Karpas-422 (cell line): ENCODE results near the gene JAK2. TPM values are rescaled to one million over a fixed set of nuclear protein-coding genes. Genes with fewer than 3 reads are reported as not detected.

Experiments
- DNase-seq: peaks from one replicate; pipeline ENCODE4 v3.0.0-alpha.2; 2015
- H2AFZ ChIP-seq: fragments of 200-600 bp; sonication (generic); 2 replicates; pipeline ENCODE4 v1.6.1; 2014; ENCODE audit warnings: antibody characterized with exemption, low read length, mixed read lengths
- H3K27ac ChIP-seq: fragments of 200-600 bp; sonication (generic); 2 replicates; pipeline ENCODE4 v1.5.1; 2014; ENCODE audit warnings: mild to moderate bottlenecking, low read length, moderate library complexity
- H3K27me3 ChIP-seq: fragments of 200-600 bp; sonication (generic); 2 replicates; pipeline ENCODE4 v1.6.1; 2014; ENCODE audit warnings: low read length, mixed read lengths
- H3K36me3 ChIP-seq: fragments of 200-600 bp; sonication (generic); 2 replicates; pipeline ENCODE4 v1.6.1; 2014; ENCODE audit warnings: low read length, mixed read lengths; ENCODE audit not compliant: insufficient read depth
- H3K4me1 ChIP-seq: fragments of 200-600 bp; sonication (generic); 2 replicates; pipeline ENCODE4 v1.6.1; 2014; ENCODE audit warnings: mild to moderate bottlenecking, low read length, mixed read lengths
- H3K4me2 ChIP-seq: fragments of 200-600 bp; sonication (generic); 2 replicates; pipeline ENCODE4 v1.6.1; 2014; ENCODE audit warnings: low read length, low read depth, mild to moderate bottlenecking; ENCODE audit not compliant: poor library complexity, severe bottlenecking
- H3K4me3 ChIP-seq: fragments of 200-600 bp; sonication (generic); 2 replicates; pipeline ENCODE4 v1.5.1; 2014; ENCODE audit warnings: mild to moderate bottlenecking, antibody characterized with exemption, low read length, mixed read lengths
- H3K79me2 ChIP-seq: fragments of 200-600 bp; sonication (generic); 2 replicates; pipeline ENCODE4 v1.6.1; 2014; ENCODE audit warnings: mild to moderate bottlenecking, low read length, mixed read lengths
- H3K9ac ChIP-seq: fragments of 200-600 bp; sonication (generic); 2 replicates; pipeline ENCODE4 v1.6.0; 2014; ENCODE audit warnings: low read length
- H3K9me2 ChIP-seq: fragments of 200-600 bp; sonication (generic), shearing (Covaris generic); replicated peaks from 2 replicates; pipeline ENCODE4 v1.6.0; 2014; ENCODE audit warnings: mild to moderate bottlenecking, low read length, moderate library complexity; ENCODE audit not compliant: insufficient read depth
- H3K9me3 ChIP-seq: fragments of 300-700, 200-600 bp; sonication (generic); 2 replicates; pipeline ENCODE4 v1.6.1; 2014; ENCODE audit warnings: low read length, mixed read lengths
- H4K20me1 ChIP-seq: fragments of 200-600 bp; sonication (generic); 2 replicates; pipeline ENCODE4 v1.6.1; 2014; ENCODE audit warnings: mild to moderate bottlenecking, antibody characterized with exemption, low read length, low read depth; ENCODE audit not compliant: insufficient read depth
- total RNA-seq: library from RNA; depleted of rRNA; stranded (reverse); fragments of >200 nt; shearing (Covaris generic); gene quantifications from 2 replicates; pipeline ENCODE4 v1.2.3, GENCODE V29; 2014; ENCODE audit warnings: low replicate concordance

Gene JAK2
- total RNA-seq, 1 experiment from 2014 or later, result 9.6 TPM

DNA sequence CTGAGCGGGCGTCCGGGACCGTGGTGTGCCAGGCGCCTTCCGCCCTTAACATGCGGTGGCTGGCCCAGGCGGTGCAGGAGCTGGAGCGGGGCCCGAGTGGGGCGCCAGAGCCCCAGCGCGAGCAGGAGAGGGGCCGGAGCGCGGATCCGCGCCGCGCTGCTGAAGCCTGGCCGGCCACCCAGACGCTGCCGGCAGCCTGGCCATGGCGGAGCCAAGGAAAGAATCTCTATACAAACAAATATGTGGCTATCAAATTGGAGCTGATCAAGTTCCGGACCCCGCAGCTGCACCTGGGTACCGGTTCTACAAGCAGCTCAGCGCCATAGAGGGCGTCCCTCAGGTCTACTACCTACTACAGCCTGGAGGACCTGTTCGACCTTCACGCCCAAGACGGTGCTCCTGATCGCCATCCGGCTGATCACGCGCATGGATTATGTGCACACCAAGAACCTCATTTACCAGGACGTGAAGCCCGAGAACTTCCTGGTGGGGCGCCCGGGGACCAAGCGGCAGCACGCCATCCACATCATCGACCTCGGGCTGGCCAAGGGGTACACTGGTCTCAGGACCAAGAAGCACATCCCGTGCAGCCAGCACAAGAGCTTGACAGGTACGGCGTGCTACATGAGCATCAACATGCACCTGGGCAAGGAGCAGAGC lies 55.8 kb downstream of the JAK2 start:
- no peak overlapping the region for H3K4me3 ChIP-seq
- no peaks in the 10 kb centered on the region for H3K79me2 ChIP-seq
- no peaks in the 10 kb centered on the region for H4K20me1 ChIP-seq
- no peak for DNase-seq
- no peak overlapping the region for H3K9ac ChIP-seq
- no peaks in the 10 kb centered on the region for H3K9me2 ChIP-seq
- 0 out of 2 replicates have a peak, but pooled peaks cover 3% of the 10 kb centered on the region for H3K9me3 ChIP-seq
- no peak overlapping the region for H3K27ac ChIP-seq
- no peaks in the 10 kb centered on the region for H3K27me3 ChIP-seq
- no peak overlapping the region for H3K4me2 ChIP-seq
- no peaks in the 10 kb centered on the region for H3K4me1 ChIP-seq
- H2AFZ ChIP-seq, result no peak overlapping the region
- H3K36me3 ChIP-seq, result 0 out of 2 replicates have a peak, but pooled peaks cover 8% of the 10 kb centered on the region

DNA sequence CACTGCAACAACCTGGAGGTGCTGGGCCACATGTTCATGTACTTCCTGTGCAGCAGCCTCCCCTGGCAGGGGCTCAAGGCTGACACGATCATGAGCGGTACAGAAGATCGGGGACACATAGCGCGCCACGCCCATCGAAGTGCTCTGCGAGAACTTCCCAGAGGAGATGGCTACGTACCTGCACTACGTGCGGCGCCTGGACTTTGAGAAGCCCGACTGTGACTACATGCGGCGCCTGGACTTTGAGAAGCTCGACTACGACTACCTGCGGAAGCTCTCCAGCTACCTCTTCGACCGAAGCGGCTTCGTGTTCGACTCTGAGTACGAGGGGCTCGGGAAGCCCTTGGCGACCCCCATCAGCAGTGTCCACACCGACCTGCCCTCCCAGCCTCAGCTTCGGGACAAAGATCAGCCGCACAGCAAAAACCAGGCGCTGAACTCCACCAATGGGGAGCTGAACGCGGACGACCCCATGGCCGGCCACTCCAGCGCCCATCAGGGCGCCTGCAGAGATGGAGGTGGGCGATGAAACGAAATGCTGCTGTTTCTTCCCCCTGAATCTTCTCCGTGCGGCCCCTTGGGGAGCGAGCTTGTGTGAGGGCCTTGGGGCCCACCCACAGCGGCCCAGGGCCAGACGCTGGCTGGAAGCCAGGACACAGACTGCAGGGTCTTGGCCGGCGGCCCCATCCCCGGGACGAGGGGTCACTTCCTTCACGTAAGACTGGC lies 56.5 kb downstream of the JAK2 start:
- no peaks in the 10 kb centered on the region for H3K9me2 ChIP-seq
- H3K36me3 ChIP-seq, result 0 out of 2 replicates have a peak, but pooled peaks cover 8% of the 10 kb centered on the region
- no peaks in the 10 kb centered on the region for H4K20me1 ChIP-seq
- H3K4me1 ChIP-seq, result no peaks in the 10 kb centered on the region
- H3K4me3 ChIP-seq, result no peak overlapping the region
- H3K27ac ChIP-seq, result no peak overlapping the region
- no peak overlapping the region for H2AFZ ChIP-seq
- H3K4me2 ChIP-seq, result no peak overlapping the region
- H3K27me3 ChIP-seq, result no peaks in the 10 kb centered on the region
- H3K9me3 ChIP-seq, result 0 out of 2 replicates have a peak, but pooled peaks cover 3% of the 10 kb centered on the region
- H3K9ac ChIP-seq, result no peak overlapping the region
- no peaks in the 10 kb centered on the region for H3K79me2 ChIP-seq
- DNase-seq, result no peak

DNA sequence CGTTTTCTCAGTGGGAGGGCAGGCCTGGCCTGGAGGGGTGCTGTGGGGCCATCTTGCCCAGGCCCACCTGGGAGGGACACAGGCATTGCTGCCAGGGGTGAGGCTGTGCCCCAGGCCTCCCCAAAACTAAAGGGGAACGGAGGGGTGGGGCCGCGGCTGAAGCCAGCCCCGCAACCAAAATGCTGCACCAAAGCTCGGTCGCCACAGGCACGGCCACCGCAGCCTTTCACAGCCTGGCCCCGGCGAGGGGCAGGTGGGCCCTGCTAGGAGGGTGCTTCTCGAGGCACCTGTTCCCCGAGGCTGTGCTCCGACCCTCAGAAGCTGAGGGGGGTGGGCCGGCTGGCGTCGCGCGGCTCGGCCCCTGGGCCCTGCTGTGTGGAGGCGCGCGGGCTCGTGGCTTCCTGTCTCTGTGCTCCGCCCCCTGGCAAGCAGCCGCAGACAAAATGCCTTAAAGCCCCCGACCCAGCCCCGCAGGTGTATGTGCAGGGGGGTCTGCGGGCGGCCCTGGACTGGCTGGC lies 57.6 kb downstream of the JAK2 start:
- Histone ChIP-seq H3K4me1 (no peaks in the 10 kb centered on the region), H3K4me2 (no peak overlapping the region), H3K9me3 (0 out of 2 replicates have a peak, but pooled peaks cover 3% of the 10 kb centered on the region), H3K27me3 (no peaks in the 10 kb centered on the region), H3K4me3 (no peak overlapping the region), H3K36me3 (0 out of 2 replicates have a peak, but pooled peaks cover 8% of the 10 kb centered on the region), H4K20me1 (no peaks in the 10 kb centered on the region), H3K9ac (no peak overlapping the region), H3K9me2 (no peaks in the 10 kb centered on the region), H3K79me2 (no peaks in the 10 kb centered on the region), H3K27ac (no peak overlapping the region), H2AFZ (no peak overlapping the region)
- no peak for DNase-seq

DNA sequence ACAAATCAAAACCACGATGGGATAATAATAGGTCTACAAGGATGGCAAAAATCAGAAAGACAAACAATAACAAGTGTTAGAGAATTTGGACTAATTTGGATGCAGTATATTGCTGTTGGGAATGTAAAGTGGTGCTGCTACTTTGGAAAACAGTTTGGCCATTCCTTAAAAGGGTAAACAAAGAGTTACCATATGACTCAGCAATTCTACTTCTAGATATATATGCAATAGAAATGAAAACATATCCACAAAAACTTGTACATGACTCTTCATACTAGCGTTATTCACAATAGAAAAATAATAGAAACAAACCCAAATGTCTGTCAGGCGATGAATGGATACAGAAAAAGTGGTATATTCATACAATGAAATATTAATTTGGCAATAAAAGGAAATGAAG lies 58.3 kb downstream of the JAK2 start:
- Histone ChIP-seq H3K4me3 (no peak overlapping the region), H3K79me2 (no peaks in the 10 kb centered on the region), H2AFZ (no peak overlapping the region), H3K9me2 (no peaks in the 10 kb centered on the region), H4K20me1 (no peaks in the 10 kb centered on the region), H3K4me2 (no peak overlapping the region), H3K9me3 (0 out of 2 replicates have a peak, but pooled peaks cover 3% of the 10 kb centered on the region), H3K9ac (no peak overlapping the region), H3K4me1 (no peaks in the 10 kb centered on the region), H3K36me3 (0 out of 2 replicates have a peak, but pooled peaks cover 8% of the 10 kb centered on the region), H3K27me3 (no peaks in the 10 kb centered on the region), H3K27ac (no peak overlapping the region)
- no peak for DNase-seq

DNA sequence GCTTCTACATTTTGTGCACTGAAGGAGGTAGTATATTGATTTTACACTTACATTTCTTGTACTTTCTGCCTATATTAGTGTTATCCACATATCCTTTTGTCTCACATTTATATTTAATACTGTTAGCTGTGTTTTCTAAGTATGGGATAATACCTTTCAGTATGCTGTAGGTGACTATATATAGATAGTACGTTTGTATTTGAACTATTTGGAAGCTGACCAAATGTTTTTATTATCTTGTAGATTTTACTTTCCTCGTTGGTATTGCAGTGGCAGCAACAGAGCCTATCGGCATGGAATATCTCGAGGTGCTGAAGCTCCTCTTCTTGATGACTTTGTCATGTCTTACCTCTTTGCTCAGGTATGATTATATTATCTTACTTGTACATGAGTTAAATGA lies 59.1 kb downstream of the JAK2 start:
- Histone ChIP-seq H3K27ac (no peak overlapping the region), H3K9ac (no peak overlapping the region), H3K4me1 (no peaks in the 10 kb centered on the region), H3K9me3 (0 out of 2 replicates have a peak, but pooled peaks cover 3% of the 10 kb centered on the region), H3K4me2 (no peak overlapping the region), H3K9me2 (no peaks in the 10 kb centered on the region), H3K4me3 (no peak overlapping the region), H4K20me1 (no peaks in the 10 kb centered on the region), H2AFZ (no peak overlapping the region), H3K79me2 (no peaks in the 10 kb centered on the region), H3K27me3 (no peaks in the 10 kb centered on the region), H3K36me3 (0 out of 2 replicates have a peak, but pooled peaks cover 8% of the 10 kb centered on the region)
- no peak for DNase-seq

DNA sequence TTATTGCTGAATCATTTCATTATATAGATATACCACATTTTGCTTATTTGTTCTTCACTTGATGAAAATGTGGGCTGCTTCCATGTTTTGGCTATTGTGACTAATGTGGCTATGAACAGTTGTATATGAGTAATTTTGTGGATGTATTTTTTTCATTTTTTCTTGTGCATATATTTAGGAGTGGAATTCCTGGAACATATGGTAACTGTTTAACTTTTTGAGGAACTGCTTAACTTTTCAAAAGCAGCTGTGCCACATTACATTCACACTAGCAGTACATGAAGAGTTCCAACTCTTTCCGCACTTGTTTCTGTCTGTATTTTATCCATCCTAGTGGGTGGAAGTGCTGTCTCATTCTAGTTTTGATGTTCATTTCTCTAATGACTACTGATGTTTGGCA lies 67.8 kb downstream of the JAK2 start:
- Histone ChIP-seq H3K9me3 (no peaks in the 10 kb centered on the region), H3K27me3 (no peaks in the 10 kb centered on the region), H2AFZ (no peak overlapping the region), H3K27ac (no peak overlapping the region), H3K4me2 (no peak overlapping the region), H3K36me3 (no peaks in the 10 kb centered on the region), H4K20me1 (no peaks in the 10 kb centered on the region), H3K4me1 (no peaks in the 10 kb centered on the region), H3K9ac (no peak overlapping the region), H3K4me3 (no peak overlapping the region), H3K9me2 (no peaks in the 10 kb centered on the region), H3K79me2 (no peaks in the 10 kb centered on the region)
- DNase-seq, result no peak

DNA sequence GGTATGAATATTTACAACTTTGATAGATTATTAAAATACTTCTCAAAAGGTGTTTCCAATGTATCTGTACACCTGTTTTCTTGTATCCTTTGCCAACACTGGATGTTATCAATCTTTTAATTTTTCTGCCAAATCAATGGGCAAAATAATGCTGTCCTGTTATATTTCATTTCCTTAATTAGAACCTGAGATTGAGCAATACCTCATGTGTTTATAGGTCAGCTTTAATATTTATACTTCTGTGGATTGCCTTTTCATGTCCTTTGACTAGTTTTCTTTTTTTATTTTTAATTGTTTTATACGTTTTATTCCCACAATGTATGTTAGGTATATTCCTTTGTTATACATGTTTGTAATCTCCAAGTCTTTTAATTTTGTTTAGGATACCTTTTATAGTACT lies 77.6 kb downstream of the JAK2 start:
- H3K79me2 ChIP-seq, result no peaks in the 10 kb centered on the region
- no peak overlapping the region for H2AFZ ChIP-seq
- DNase-seq, result no peak
- H3K36me3 ChIP-seq, result 0 out of 2 replicates have a peak, but pooled peaks cover 3% of the 10 kb centered on the region
- H3K4me3 ChIP-seq, result no peak overlapping the region
- no peaks in the 10 kb centered on the region for H3K27me3 ChIP-seq
- H3K9me3 ChIP-seq, result no peaks in the 10 kb centered on the region
- no peaks in the 10 kb centered on the region for H3K9me2 ChIP-seq
- H4K20me1 ChIP-seq, result no peaks in the 10 kb centered on the region
- H3K4me2 ChIP-seq, result no peak overlapping the region
- H3K27ac ChIP-seq, result no peak overlapping the region
- H3K9ac ChIP-seq, result no peak overlapping the region
- H3K4me1 ChIP-seq, result no peaks in the 10 kb centered on the region

DNA sequence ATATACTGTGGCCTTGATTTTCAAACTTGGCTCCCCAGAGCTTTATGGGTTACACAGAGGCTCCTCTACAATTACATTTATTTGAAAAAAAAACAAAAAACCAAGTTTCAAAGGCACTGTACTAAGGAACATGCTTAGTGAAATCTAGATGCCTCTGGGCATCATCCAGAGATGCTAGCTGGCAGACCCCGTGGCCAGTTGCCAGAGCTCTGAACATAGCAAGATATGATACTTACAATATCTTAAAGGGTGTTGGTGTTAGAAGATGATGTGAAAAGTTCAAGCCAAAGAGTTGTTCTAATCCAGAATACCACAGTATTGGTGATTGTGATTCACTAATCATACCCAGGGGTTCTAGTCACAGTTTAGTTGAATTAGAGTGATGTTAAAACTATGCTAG lies 87.8 kb downstream of the JAK2 start:
- no peaks in the 10 kb centered on the region for H3K9me3 ChIP-seq
- 0 out of 2 replicates have a peak, but pooled peaks cover 3% of the 10 kb centered on the region for H3K36me3 ChIP-seq
- DNase-seq, result no peak
- H3K4me3 ChIP-seq, result no peak overlapping the region
- no peak overlapping the region for H2AFZ ChIP-seq
- H3K9me2 ChIP-seq, result no peaks in the 10 kb centered on the region
- no peaks in the 10 kb centered on the region for H3K79me2 ChIP-seq
- no peaks in the 10 kb centered on the region for H3K27me3 ChIP-seq
- no peak overlapping the region for H3K27ac ChIP-seq
- H3K4me2 ChIP-seq, result no peak overlapping the region
- H4K20me1 ChIP-seq, result no peaks in the 10 kb centered on the region
- H3K4me1 ChIP-seq, result no peaks in the 10 kb centered on the region
- no peak overlapping the region for H3K9ac ChIP-seq
